ENCODE data around the gene MYOM1. TPM values are rescaled to one million over a fixed set of nuclear protein-coding genes. Genes with fewer than 3 reads are reported as not detected.
"Not testable (repeated sequence)": the region's sequence is repeated elsewhere in the genome, so short reads cannot be mapped to it uniquely, and the experiment has no call there.

MYOM1 gene
- total RNA-seq, 4 donors from 2014 or later, result 3.1 to 15.8 (median 9.0) TPM

- H3K4me1 ChIP-seq, result no peaks in the 10 kb centered on the region
- no peak for DNase-seq
- intact Hi-C loops (cut with DNase I; ENCODE audit: low total_unique reads), result no loop called here
- H3K4me3 ChIP-seq, result no peak overlapping the region
- H3K27me3 ChIP-seq, result no peaks in the 10 kb centered on the region
- H3K27ac ChIP-seq, result no peak overlapping the region
- TF ChIP-seq POLR2A (IDR thresholded peaks at IDR 0.05) (no peak), CTCF (IDR thresholded peaks at IDR 0.05) (no peak)
- H3K36me3 ChIP-seq, result no peaks in the 10 kb centered on the region
- H3K9me3 ChIP-seq, result no peaks in the 10 kb centered on the region
Observed at GRCh38 chr18:3225588-3225987, 5.8 kb upstream of the MYOM1 start.

- Histone ChIP-seq H3K4me1 (no peaks in the 10 kb centered on the region), H3K27ac (no peak overlapping the region), H3K36me3 (no peaks in the 10 kb centered on the region), H3K27me3 (no peaks in the 10 kb centered on the region), H3K4me3 (no peak overlapping the region), H3K9me3 (no peaks in the 10 kb centered on the region)
- TF ChIP-seq CTCF (IDR thresholded peaks at IDR 0.05), result no peak
- no peak for TF ChIP-seq POLR2A (IDR thresholded peaks at IDR 0.05)
- intact Hi-C loops (cut with DNase I; ENCODE audit: low total_unique reads), result no loop called here
- no peak for DNase-seq
Observed at GRCh38 chr18:3224223-3224622, 4.5 kb upstream of the MYOM1 start.

GRCh38 chr18:3223356-3223755, 3.6 kb upstream of the MYOM1 start:
- TF ChIP-seq POLR2A (IDR thresholded peaks at IDR 0.05), result no peak
- H3K36me3 ChIP-seq, result no peaks in the 10 kb centered on the region
- H3K4me1 ChIP-seq, result no peaks in the 10 kb centered on the region
- intact Hi-C loops (cut with DNase I; ENCODE audit: low total_unique reads), result no loop called here
- no peak overlapping the region for H3K27ac ChIP-seq
- no peaks in the 10 kb centered on the region for H3K9me3 ChIP-seq
- no peaks in the 10 kb centered on the region for H3K27me3 ChIP-seq
- no peak for DNase-seq
- no peak overlapping the region for H3K4me3 ChIP-seq

GRCh38 chr18:3221496-3221895, 1.7 kb upstream of the MYOM1 start:
- no peaks in the 10 kb centered on the region for H3K27me3 ChIP-seq
- H3K27ac ChIP-seq, result no peak overlapping the region
- H3K4me3 ChIP-seq, result no peak overlapping the region
- TF ChIP-seq POLR2A (IDR thresholded peaks at IDR 0.05) (no peak), CTCF (IDR thresholded peaks at IDR 0.05) (no peak)
- no peaks in the 10 kb centered on the region for H3K9me3 ChIP-seq
- H3K36me3 ChIP-seq, result no peaks in the 10 kb centered on the region
- intact Hi-C loops (cut with DNase I; ENCODE audit: low total_unique reads), result no loop called here
- no peak for DNase-seq
- peaks cover 0 to 4% of the 10 kb centered on the region in 2 donors for H3K4me1 ChIP-seq

GRCh38 chr18:3220868-3221267, 1.1 kb upstream of the MYOM1 start:
- intact Hi-C loops (cut with DNase I; ENCODE audit: low total_unique reads), result not testable (repeated sequence)
- H3K27ac ChIP-seq, result peak overlapping the region in 1 of 2 donors; percentile 67

GRCh38 chr18:3219241-3219630, 532 bp downstream of the MYOM1 start:
- intact Hi-C loops (cut with DNase I; ENCODE audit: low total_unique reads), result no loop called here

More at GRCh38 chr18:3220868-3221267, 1.1 kb upstream of the MYOM1 start:
- not testable (repeated sequence) for H3K4me3 ChIP-seq, H3K27me3 ChIP-seq, H3K4me1 ChIP-seq, H3K9me3 ChIP-seq, DNase-seq, H3K36me3 ChIP-seq

More at GRCh38 chr18:3219241-3219630, 532 bp downstream of the MYOM1 start:
- no peaks in the 10 kb centered on the region for H3K27me3 ChIP-seq
- peaks cover 0 to 4% of the 10 kb centered on the region in 2 donors for H3K4me1 ChIP-seq
- TF ChIP-seq POLR2A (IDR thresholded peaks at IDR 0.05) (no peak), CTCF (IDR thresholded peaks at IDR 0.05) (no peak)
- peak overlapping the region; percentile 9 to 20 for H3K4me3 ChIP-seq
- H3K27ac ChIP-seq, result peak overlapping the region; percentile 67 to 77
- no peaks in the 10 kb centered on the region for H3K36me3 ChIP-seq
- H3K9me3 ChIP-seq, result no peaks in the 10 kb centered on the region
- DNase-seq, result no peak

All from uterus (tissue), 4 donors.